IMR-90 (cell line): ENCODE measurements around the gene CACNG8. TPM values are rescaled to one million over a fixed set of nuclear protein-coding genes. Genes with fewer than 3 reads are reported as not detected.

Experiments
- ATAC-seq: fragments of 200-7000 bp; cut with Tn5 transposase; 2 replicates; pipeline ENCODE4 v1.9.1; 2020; ENCODE audit warnings: low read depth, mild to moderate bottlenecking, moderate library complexity
- BruUV-seq: library from RNA; stranded (reverse); fragments of 400-500 nt; replicated peaks from 2 replicates; lab custom pipeline; 2021; lab: Mats Ljungman, UMichigan
- CTCF ChIA-PET: fragments of 300-600 bp; formaldehyde crosslinking; extraction: SDS; loops from one replicate; lab custom pipeline; 2021; ENCODE audit warnings: antibody characterized with exemption; lab: Yijun Ruan, JAX
- POLR2A ChIA-PET: fragments of 300-600 bp; sonication (Branson Sonifier 250); formaldehyde crosslinking; loops from one replicate; lab custom pipeline; 2022; ENCODE audit warnings: antibody characterized with exemption; ENCODE audit not compliant: unreplicated experiment; lab: Charles Lee
- DNase-seq: peaks from one replicate; pipeline ENCODE4 v3.0.0; 2013
- H2AFZ ChIP-seq: replicated peaks from 2 replicates; pipeline ENCODE3; 2013; ENCODE audit warnings: low read length, mild to moderate bottlenecking; ENCODE audit not compliant: poor library complexity
- H2AK5ac ChIP-seq: 2 replicates; pipeline ENCODE4 v1.6.1; 2013; ENCODE audit warnings: low read depth, low read length, inconsistent platforms
- H2AK9ac ChIP-seq: replicated peaks from 2 replicates; pipeline ENCODE3; 2013; ENCODE audit warnings: mild to moderate bottlenecking, low read depth, low read length, moderate library complexity; ENCODE audit not compliant: poor library complexity
- H2BK120ac ChIP-seq: 2 replicates; pipeline ENCODE4 v1.6.1; 2013; ENCODE audit warnings: low read depth, low read length, inconsistent platforms
- H2BK15ac ChIP-seq: 3 replicates; pipeline ENCODE4 v1.6.1; 2013; ENCODE audit warnings: low read depth, low read length, inconsistent platforms
- H2BK20ac ChIP-seq: 2 replicates; pipeline ENCODE4 v1.6.1; 2013; ENCODE audit warnings: low read depth, mild to moderate bottlenecking, inconsistent platforms, low read length, moderate library complexity
- H2BK5ac ChIP-seq: 2 replicates; pipeline ENCODE4 v1.6.1; 2013; ENCODE audit warnings: mild to moderate bottlenecking, low read depth, low read length, inconsistent platforms; ENCODE audit not compliant: poor library complexity, severe bottlenecking
- H3K14ac ChIP-seq: replicated peaks from 2 replicates; pipeline ENCODE4 v1.6.1; 2013; ENCODE audit warnings: low read depth, low read length, inconsistent platforms
- H3K18ac ChIP-seq: 2 replicates; pipeline ENCODE4 v1.6.1; 2013; ENCODE audit warnings: low read depth, low read length, control low read depth
- H3K23ac ChIP-seq: 2 replicates; pipeline ENCODE4 v1.6.1; 2013; ENCODE audit warnings: low read depth, low read length, inconsistent platforms
- H3K27ac ChIP-seq: 2 replicates; pipeline ENCODE4 v1.5.1; 2013; ENCODE audit warnings: mild to moderate bottlenecking, control low read depth, low read length; ENCODE audit not compliant: insufficient read depth
- H3K27me3 ChIP-seq: 2 replicates; pipeline ENCODE4 v1.6.1; 2013; ENCODE audit warnings: low read length; ENCODE audit not compliant: control insufficient read depth, insufficient read depth
- H3K36me3 ChIP-seq: 2 replicates; pipeline ENCODE4 v1.6.1; 2013; ENCODE audit warnings: low read length, mixed read lengths; ENCODE audit not compliant: control insufficient read depth, insufficient read depth
- H3K4ac ChIP-seq: 2 replicates; pipeline ENCODE4 v1.6.1; 2013; ENCODE audit warnings: low read depth, low read length, inconsistent platforms
- H3K4me1 ChIP-seq: 2 replicates; pipeline ENCODE4 v1.6.1; 2013; ENCODE audit warnings: low read length, mixed read lengths; ENCODE audit not compliant: control insufficient read depth, insufficient read depth
- H3K4me2 ChIP-seq: 2 replicates; pipeline ENCODE4 v1.6.1; 2013; ENCODE audit warnings: low read depth, mild to moderate bottlenecking, control low read depth, low read length, moderate library complexity
- H3K4me3 ChIP-seq: 2 replicates; pipeline ENCODE4 v1.5.1; 2013; ENCODE audit warnings: low read depth, mild to moderate bottlenecking, control low read depth, low read length, moderate library complexity; ENCODE audit not compliant: insufficient read depth
- H3K56ac ChIP-seq: 2 replicates; pipeline ENCODE4 v1.6.1; 2013; ENCODE audit warnings: low read length, inconsistent platforms; ENCODE audit not compliant: insufficient read depth; ENCODE audit errors: extremely low read depth
- H3K79me1 ChIP-seq, 2 experiments: 2 replicates each; pipeline ENCODE4 v1.6.1; 2013; ENCODE audit warnings: low read length in 2 of 2, inconsistent platforms in 1 of 2, low read depth in 1 of 2
- H3K9ac ChIP-seq: 2 replicates; pipeline ENCODE4 v1.6.1; 2013; ENCODE audit warnings: low read depth, low read length, control low read depth
- H3K9me1 ChIP-seq: 2 replicates; pipeline ENCODE4 v1.6.1; 2013; ENCODE audit warnings: low read length, inconsistent platforms; ENCODE audit not compliant: insufficient read depth
- H3K9me3 ChIP-seq: 2 replicates; pipeline ENCODE4 v1.6.1; 2013; ENCODE audit warnings: low read length; ENCODE audit not compliant: control insufficient read depth, insufficient read depth
- H4K20me1 ChIP-seq: 2 replicates; pipeline ENCODE4 v1.6.1; 2013; ENCODE audit warnings: low read length, inconsistent platforms; ENCODE audit not compliant: insufficient read depth
- H4K5ac ChIP-seq: 2 replicates; pipeline ENCODE4 v1.6.1; 2013; ENCODE audit warnings: mild to moderate bottlenecking, low read depth, low read length, control low read depth
- H4K8ac ChIP-seq, 2 experiments: 2 replicates each; pipeline ENCODE4 v1.6.1; 2013; ENCODE audit warnings: low read depth in 2 of 2, low read length in 2 of 2, control low read depth in 1 of 2, inconsistent platforms in 1 of 2
- H4K91ac ChIP-seq: 2 replicates; pipeline ENCODE4 v1.6.1; 2013; ENCODE audit warnings: low read depth, low read length, inconsistent platforms; ENCODE audit not compliant: insufficient read depth
- BHLHE40 ChIP-seq: fragments of 150-350 bp; IDR thresholded peaks from 2 replicates; pipeline ENCODE4 v1.6.1; 2016; ENCODE audit warnings: mild to moderate bottlenecking, low read depth, low read length
- CEBPB ChIP-seq: IDR thresholded peaks from 2 replicates; pipeline ENCODE4 v1.6.1; 2012; ENCODE audit warnings: low read depth, low read length, improper control_type of control experiment
- CHD1 ChIP-seq: IDR thresholded peaks from 2 replicates; pipeline ENCODE4 v1.6.1; 2012; ENCODE audit warnings: low read depth, low read length, improper control_type of control experiment
- CTCF ChIP-seq: conservative IDR thresholded peaks from 2 replicates; pipeline ENCODE4 v1.5.1; 2012; ENCODE audit warnings: mild to moderate bottlenecking, low read depth, low read length, improper control_type of control experiment
- ELK1 ChIP-seq: fragments of 150-350 bp; IDR thresholded peaks from 2 replicates; pipeline ENCODE4 v1.6.1; 2016; ENCODE audit warnings: low read depth, mild to moderate bottlenecking, low read length, moderate library complexity, borderline replicate concordance
- FOS ChIP-seq: fragments of 150-350 bp; IDR thresholded peaks from 2 replicates; pipeline ENCODE4 v1.6.1; 2016; ENCODE audit warnings: low read depth, low read length
- MAFK ChIP-seq: IDR thresholded peaks from 2 replicates; pipeline ENCODE4 v1.6.1; 2012; ENCODE audit warnings: low read depth, low read length, improper control_type of control experiment
- MAZ ChIP-seq: IDR thresholded peaks from 2 replicates; pipeline ENCODE4 v1.6.1; 2012; ENCODE audit warnings: low read depth, mild to moderate bottlenecking, low read length, improper control_type of control experiment, moderate library complexity, borderline replicate concordance
- NFE2L2 ChIP-seq: fragments of 150-350 bp; IDR thresholded peaks from 2 replicates; pipeline ENCODE4 v1.6.1; 2016; ENCODE audit warnings: low read depth, mild to moderate bottlenecking, low read length
- POLR2A ChIP-seq: IDR thresholded peaks from 2 replicates; pipeline ENCODE4 v1.6.1; 2012; ENCODE audit warnings: mild to moderate bottlenecking, low read depth, low read length
- RAD21 ChIP-seq: IDR thresholded peaks from 2 replicates; pipeline ENCODE4 v1.6.1; 2012; ENCODE audit warnings: low read length, improper control_type of control experiment
- RCOR1 ChIP-seq: IDR thresholded peaks from 2 replicates; pipeline ENCODE4 v1.6.1; 2012; ENCODE audit warnings: mild to moderate bottlenecking, low read length, improper control_type of control experiment; ENCODE audit not compliant: insufficient replicate concordance
- RFX5 ChIP-seq: IDR thresholded peaks from 2 replicates; pipeline ENCODE4 v1.8.0; 2012; ENCODE audit warnings: low read depth, mild to moderate bottlenecking, low read length, moderate library complexity
- SMC3 ChIP-seq: fragments of 150-350 bp; IDR thresholded peaks from 2 replicates; pipeline ENCODE4 v1.6.1; 2016; ENCODE audit warnings: low read depth, mild to moderate bottlenecking, antibody characterized with exemption, low read length, moderate library complexity
- USF2 ChIP-seq: fragments of 150-350 bp; IDR thresholded peaks from 2 replicates; pipeline ENCODE4 v1.6.1; 2017; ENCODE audit warnings: mild to moderate bottlenecking, antibody characterized with exemption, low read length, low read depth
- WGBS, 2 experiments: methylation state at CpG; one replicate each; pipeline versions ENCODE4 v1.1.5 to v1.1.7; 2013; ENCODE audit warnings: missing lambda C conversion rate in 2 of 2; ENCODE audit not compliant: insufficient read length in 1 of 2; ENCODE audit errors: extremely low coverage in 2 of 2; 5-methylcytosine and 5-hydroxymethylcytosine counted together
- dilution Hi-C: fragments of 300-500 bp; cut with HindIII; formaldehyde crosslinking; loops from one replicate; pipeline ENCODE4 v1.14.3; 2018; ENCODE audit warnings: low sequenced_read_pairs; ENCODE audit not compliant: unreplicated experiment
- in situ Hi-C: fragments of 300-500 bp; cut with MboI; formaldehyde crosslinking; loops from 3 replicates; pipeline ENCODE4 v1.14.3; 2019; ENCODE audit warnings: low sequenced_read_pairs, inconsistent platforms, mixed read lengths
- intact Hi-C: fragments of 100-400 bp; cut with micrococcal nuclease; formaldehyde crosslinking; loops from 2 replicates; pipeline ENCODE4 v1.10.0; 2022
- polyA plus RNA-seq, 3 experiments: library from polyadenylated mRNA; depleted of rRNA; stranded (reverse); fragments of >200 nt; gene quantifications; 2 replicates each; pipeline ENCODE4 v1.2.3, GENCODE V29; 2012; ENCODE audit warnings: low replicate concordance in 1 of 3
- total RNA-seq: library from RNA; depleted of rRNA; stranded (reverse); fragments of >200 nt; gene quantifications from 2 replicates; pipeline ENCODE4 v1.2.3, GENCODE V29; 2012

CACNG8 gene
- total and polyA plus RNA-seq, 2 of the 4 experiments (the other 2 are of a cell fraction) = 0.15 TPM; not detected in 1

GRCh38 chr19:53971673-53972072 lies 8.9 kb downstream of the CACNG8 start:
- Histone ChIP-seq H3K36me3 (no peaks in the 10 kb centered on the region), H3K9me1 (no peaks in the 10 kb centered on the region), H3K18ac (no peak overlapping the region), H3K4me2 (no peak overlapping the region), H3K9me3 (no peaks in the 10 kb centered on the region), H2BK15ac (no peak overlapping the region), H2AK5ac (no peak overlapping the region), H3K56ac (no peak overlapping the region), H3K27ac (no peak overlapping the region), H4K8ac (no peak overlapping the region), H3K4ac (no peak overlapping the region), H2AFZ (no peak overlapping the region), H3K9ac (no peak overlapping the region), H3K4me3 (no peak overlapping the region), H4K20me1 (no peaks in the 10 kb centered on the region), H3K23ac (no peak overlapping the region), H2BK20ac (no peak overlapping the region), H2BK5ac (no peak overlapping the region), H4K5ac (no peak overlapping the region), H4K91ac (no peak overlapping the region), H2BK120ac (no peak overlapping the region), H2AK9ac (no peak overlapping the region), H3K79me1 (no peaks in the 10 kb centered on the region), H3K4me1 (no peaks in the 10 kb centered on the region), H3K14ac (no peak overlapping the region), H3K27me3 (peaks cover 5% of the 10 kb centered on the region)
- POLR2A ChIA-PET = no interaction called here
- intact Hi-C loops = no loop called here
- no peak for DNase-seq
- TF ChIP-seq RFX5 = no peak
- no peak for TF ChIP-seq ELK1
- no peak for TF ChIP-seq RCOR1
- no peak for TF ChIP-seq CEBPB
- no peak for TF ChIP-seq MAZ
- TF ChIP-seq CHD1 = no peak
- TF ChIP-seq POLR2A = no peak
- no peak for TF ChIP-seq FOS
- no peak for TF ChIP-seq NFE2L2
- TF ChIP-seq MAFK = no peak
- TF ChIP-seq USF2 = no peak
- no peak for TF ChIP-seq SMC3
- TF ChIP-seq RAD21 = no peak
- TF ChIP-seq CTCF = no peak
- TF ChIP-seq BHLHE40 = no peak
- no TSS peak for BruUV-seq
- ATAC-seq = no peak
- dilution Hi-C loops = no loop called here
- in situ Hi-C loops = no loop called here
- CTCF ChIA-PET = interaction anchor here (0.5 kb wide), 1 partner anchor 128 kb away, joined by 3 read pairs; no protein-coding TSS in a partner anchor
- WGBS, 2 experiments = 80% methylated on average over 1 of the region's 10 CpGs; no CpG with 5 or more reads in 1 of the 2 experiments
